Limb (tissue), 2 donors: ENCODE results near the gene ADCY4.

Source experiments
- DNase-seq, 2 donors: peaks; one replicate each; pipeline ENCODE4 v3.0.0-alpha.2; 2016; ENCODE audit errors: extremely low spot score in 2 of 2

Gene ADCY4

GRCh38 chr14:24277071-24277470 lies 57.8 kb downstream of the ADCY4 start:
- DNase-seq, result no peak

- no peak for DNase-seq
These were observed 60.7 kb downstream of the ADCY4 start for GRCh38 chr14:24274101-24274543.

DNA sequence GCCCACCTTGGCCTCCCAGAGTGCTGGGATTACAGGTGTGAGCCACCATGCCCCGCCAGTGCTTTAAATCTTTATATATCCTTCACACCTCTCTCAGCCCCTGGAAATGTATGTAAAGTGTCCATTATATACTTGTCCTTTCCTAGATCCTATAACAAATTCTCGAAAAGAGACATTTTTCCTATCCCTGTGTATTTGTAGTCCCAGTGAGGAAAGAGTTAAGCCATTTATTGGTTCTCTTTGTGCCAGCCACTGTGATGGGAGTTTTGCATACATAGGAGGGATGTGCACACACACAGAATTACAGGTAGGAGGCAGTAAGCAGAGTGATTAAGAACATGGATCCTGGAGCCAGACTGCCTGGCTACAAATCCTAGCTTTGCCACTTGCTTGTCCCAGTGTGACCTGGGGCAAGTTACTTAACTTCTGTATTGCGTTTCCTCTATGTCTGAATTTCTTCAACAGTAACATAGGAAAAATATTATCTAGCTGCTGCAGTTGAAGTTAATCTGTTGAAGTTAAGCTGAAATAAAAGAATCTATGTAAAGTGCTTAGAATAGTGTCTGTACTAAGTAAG lies 61.4 kb downstream of the ADCY4 start:
- DNase-seq, result no peak

DNA sequence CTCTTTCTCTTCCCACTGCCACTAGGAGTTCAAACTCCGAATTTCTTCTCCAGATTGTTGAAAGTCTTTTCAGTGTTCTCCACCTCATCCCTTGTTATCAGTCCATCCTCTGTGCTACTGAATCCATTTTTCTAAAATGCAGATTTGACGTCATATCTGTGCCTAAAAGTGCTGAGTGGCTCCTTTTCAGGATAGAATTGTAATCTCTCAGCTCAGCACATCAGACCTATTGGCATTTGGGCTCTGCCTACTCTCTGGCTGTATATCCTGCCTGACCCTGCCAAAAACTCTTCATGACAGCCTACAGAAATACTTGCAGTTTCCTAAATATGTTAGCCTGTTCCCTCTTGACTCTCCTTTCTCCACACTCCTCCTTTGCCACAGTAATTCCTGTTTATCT lies 62.4 kb downstream of the ADCY4 start:
- DNase-seq, result no peak

DNA sequence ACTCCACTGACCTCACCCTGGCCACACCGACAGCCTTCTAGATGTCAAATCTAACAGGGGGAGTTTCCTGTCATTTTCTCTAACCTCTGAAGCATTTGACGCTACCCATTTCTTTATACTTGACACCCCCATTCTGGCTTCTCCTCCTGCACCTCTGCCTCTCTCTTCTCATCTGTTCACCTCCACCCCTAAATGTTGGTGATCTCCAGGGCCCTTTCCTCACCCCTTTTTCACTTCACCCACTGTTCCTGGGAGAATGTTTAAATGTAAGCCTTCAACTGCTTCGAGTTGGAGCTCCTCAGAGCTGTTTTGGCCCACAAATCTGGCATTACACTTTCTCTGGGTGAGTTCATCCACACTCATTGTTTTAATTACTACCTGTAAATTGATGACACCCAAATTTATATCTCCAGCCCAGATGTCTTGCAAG lies 63.0 kb downstream of the ADCY4 start:
- DNase-seq, result no peak

DNA sequence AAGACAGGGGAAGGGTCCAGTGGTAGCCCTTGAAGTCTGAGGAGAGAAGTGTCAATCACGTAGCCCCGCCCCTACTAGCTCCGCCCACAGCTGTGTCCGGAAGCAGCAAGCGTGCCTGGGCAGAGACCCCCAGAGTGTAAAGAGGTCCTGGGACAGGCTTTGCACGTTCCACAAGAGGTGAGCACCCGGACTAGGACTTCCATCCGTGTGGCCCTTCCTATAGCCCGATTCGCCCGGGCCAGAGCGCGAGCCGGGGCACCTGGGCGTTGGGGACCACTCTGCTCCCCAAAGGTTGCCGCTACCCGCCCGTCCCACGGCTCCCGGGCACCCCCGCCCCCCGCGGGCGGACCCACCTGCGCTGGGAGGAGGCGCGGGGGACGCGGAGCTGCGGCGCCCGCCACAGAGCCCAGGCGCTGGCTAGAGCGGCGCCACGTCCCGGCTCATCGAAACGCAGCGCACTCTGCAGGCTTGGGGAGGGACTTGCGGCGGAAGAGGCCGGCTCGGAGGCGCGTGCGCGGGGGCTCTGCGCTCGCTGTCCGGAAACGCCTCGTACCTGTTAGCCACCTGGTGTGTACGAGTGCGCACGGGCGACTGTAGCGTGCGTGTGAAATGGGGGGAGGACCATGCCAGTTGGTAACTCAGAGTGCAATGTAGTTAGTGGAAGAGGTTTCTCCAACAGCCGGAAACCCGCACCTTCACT lies 63.6 kb downstream of the ADCY4 start, which contains the start of gene RABGGTA:
TSS of gene RABGGTA (minus strand) at position 464 of the 700 bp plus-strand sequence. CDS start 482 bp downstream, outside the sequence.
- DNase-seq, result peak; percentile 92

DNA sequence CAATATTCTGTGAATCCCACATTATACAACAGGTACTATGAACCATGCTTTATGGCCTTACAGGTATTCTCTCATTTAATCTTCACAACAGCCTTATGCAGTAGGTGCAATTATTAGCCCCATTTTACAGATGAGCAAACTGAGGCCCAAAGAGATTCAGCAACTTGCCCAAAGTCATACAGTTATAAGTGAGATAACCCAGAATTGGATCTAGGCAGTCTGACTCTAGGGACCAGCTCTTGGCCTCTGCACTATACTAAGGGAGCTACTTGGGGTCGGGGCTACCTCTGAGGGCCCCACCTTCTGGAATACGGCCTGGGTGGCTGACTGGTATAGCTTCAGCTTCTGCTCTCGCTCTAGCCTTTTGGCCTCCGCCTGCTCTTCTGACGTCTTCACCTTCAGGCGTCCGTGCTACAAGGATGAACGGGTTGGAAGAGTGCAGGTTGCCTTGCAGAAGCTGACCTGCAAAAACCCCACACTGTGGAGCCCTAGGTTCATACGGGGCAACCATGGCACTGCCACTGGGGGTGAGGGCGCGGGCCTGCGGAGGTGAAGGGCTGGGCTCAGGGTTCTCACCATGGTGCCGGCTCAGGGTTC lies 64.2 kb downstream of the ADCY4 start:
- no peak for DNase-seq

DNA sequence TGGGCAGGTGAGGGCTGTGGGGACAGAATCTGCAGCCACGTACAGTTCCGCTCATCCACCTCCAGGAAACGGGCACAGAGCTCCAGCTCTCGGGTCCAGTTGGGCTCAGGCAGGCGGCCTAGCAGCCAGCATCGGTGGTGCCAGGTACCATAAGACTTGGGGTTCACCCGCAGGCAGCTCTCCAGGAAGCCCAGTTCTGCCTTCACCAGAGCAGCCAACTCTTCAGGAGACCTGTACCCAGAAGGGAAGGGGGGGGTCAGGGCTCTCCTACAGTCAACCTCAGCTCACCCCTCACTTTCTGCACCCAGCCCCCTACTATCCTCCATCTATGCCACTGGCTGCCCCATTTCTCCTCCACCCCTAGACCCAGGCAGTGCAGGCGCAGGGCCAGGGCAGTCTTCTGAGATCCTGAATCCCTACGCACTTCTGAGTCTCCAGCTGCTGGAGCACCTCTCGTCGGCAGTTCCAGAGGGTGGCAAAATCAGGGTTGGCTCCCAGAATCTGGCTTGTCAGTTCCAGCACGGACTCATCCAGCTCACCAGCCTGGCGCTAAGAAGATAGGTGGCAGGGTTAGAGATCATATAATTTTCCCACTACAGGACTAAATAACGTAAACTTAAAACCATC lies 64.8 kb downstream of the ADCY4 start:
- no peak for DNase-seq

DNA sequence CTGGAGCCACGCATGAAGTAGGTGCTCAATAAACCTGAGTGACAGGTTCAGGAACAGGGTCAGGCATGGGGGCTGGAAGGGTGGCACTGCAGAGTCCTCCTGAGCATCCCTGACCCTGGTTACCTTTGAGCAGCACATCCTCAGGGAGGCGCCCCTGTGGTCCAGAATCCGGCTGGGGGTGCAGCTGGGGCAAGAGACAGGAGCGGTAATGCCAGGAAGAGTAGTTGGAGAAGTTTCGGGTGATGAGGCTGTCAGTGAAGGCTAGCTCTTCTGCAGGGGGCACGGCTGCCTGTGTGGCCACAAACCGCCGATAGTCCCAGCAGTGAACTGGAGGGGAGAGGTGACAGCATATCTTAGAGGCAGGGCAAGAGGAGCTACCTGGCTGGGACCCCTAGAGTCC lies 65.5 kb downstream of the ADCY4 start:
- DNase-seq, result no peak
